GM12872 (cell line): Measurements from ENCODE around the gene CAPRIN1.

Experiments
- CTCF ChIP-seq: IDR thresholded peaks from 3 replicates; pipeline ENCODE4 v1.5.1; 2011; ENCODE audit warnings: low read depth, mild to moderate bottlenecking, low read length, moderate library complexity; ENCODE audit not compliant: insufficient read depth

Gene CAPRIN1

GRCh38 chr11:34150494-34151151, 99.1 kb downstream of the CAPRIN1 start:
- no peak for TF ChIP-seq CTCF
